HCT116 (cell line): ENCODE data around the gene TBC1D32. TPM values are rescaled to one million over a fixed set of nuclear protein-coding genes. Genes with fewer than 3 reads are reported as not detected.
"Not testable (repeated sequence)": the region's sequence is repeated elsewhere in the genome, so short reads cannot be mapped to it uniquely, and the experiment has no call there.

ENCODE experiments used
- ATAC-seq: fragments of 200-7000 bp; cut with Tn5 transposase; 2 replicates; pipeline ENCODE4 v1.9.1; 2020; ENCODE audit warnings: mild to moderate bottlenecking, moderate library complexity
- BruUV-seq: library from RNA; stranded (reverse); fragments of 400-500 nt; replicated peaks from 2 replicates; lab custom pipeline; 2021; lab: Mats Ljungman, UMichigan
- CTCF ChIA-PET: fragments of 300-600 bp; sonication (Branson Sonifier 250); formaldehyde crosslinking; loops from one replicate; lab custom pipeline; 2021; ENCODE audit warnings: antibody characterized with exemption; lab: Charles Lee
- POLR2A ChIA-PET: fragments of 300-600, 350-600 bp; sonication (Branson Sonifier 250); formaldehyde crosslinking; loops from one replicate; lab custom pipeline; 2021; ENCODE audit warnings: antibody characterized with exemption; lab: Charles Lee
- RAD21 ChIA-PET, 2 experiments: fragments of 300-600 bp; sonication (Branson Sonifier 250); formaldehyde crosslinking; loops; one replicate each; lab custom pipeline; 2023; ENCODE audit warnings: low total read pairs in 2 of 2; ENCODE audit not compliant: uncharacterized antibody in 2 of 2, unreplicated experiment in 2 of 2, low non-redundant PET in 1 of 2; lab: Charles Lee
- DNase-seq: peaks from one replicate; pipeline ENCODE4 v3.0.0-alpha.2; 2010; ENCODE audit warnings: low read depth, low spot score
- H2AFZ ChIP-seq: fragments of 200-600 bp; shearing (Covaris generic), sonication (generic); 2 replicates; pipeline ENCODE4 v1.6.1; 2017; ENCODE audit warnings: low read depth, mixed run types, mixed read lengths, antibody characterized with exemption, low read length; ENCODE audit not compliant: poor library complexity, severe bottlenecking
- H3K27ac ChIP-seq: 2 replicates; pipeline ENCODE4 v1.5.1; 2012; ENCODE audit warnings: low read depth, low read length
- H3K27me3 ChIP-seq: fragments of 200-600 bp; sonication (generic); 2 replicates; pipeline ENCODE4 v1.6.1; 2016; ENCODE audit warnings: mixed run types, low read length, mixed read lengths; ENCODE audit not compliant: insufficient read depth
- H3K36me3 ChIP-seq, 2 experiments: fragments of 200-500 bp in 1 of 2; fragments of 200-600 bp in 1 of 2; sonication (Bioruptor generic) in 1 of 2; sonication (generic) in 1 of 2; 2 replicates each; pipeline versions ENCODE4 v1.5.1 to v1.6.1; 2014 to 2016; ENCODE audit warnings: low read length in 2 of 2, inconsistent platforms in 1 of 2, mixed read lengths in 1 of 2, mixed run types in 1 of 2; ENCODE audit not compliant: insufficient read depth in 2 of 2, control insufficient read depth in 1 of 2
- H3K4me1 ChIP-seq, 2 experiments: fragments of 200-600 bp in 1 of 2; sonication (generic) in 1 of 2; 2 replicates each; pipeline versions ENCODE4 v1.5.1 to v1.6.1; 2012 to 2017; ENCODE audit warnings: low read length in 2 of 2, inconsistent platforms in 1 of 2, mild to moderate bottlenecking in 1 of 2, mixed read lengths in 1 of 2, mixed run types in 1 of 2, moderate library complexity in 1 of 2; ENCODE audit not compliant: insufficient read depth in 2 of 2, control insufficient read depth in 1 of 2
- H3K4me2 ChIP-seq: fragments of 200-600 bp; sonication (generic); 2 replicates; pipeline ENCODE4 v1.6.1; 2017; ENCODE audit warnings: mixed run types, low read length, mixed read lengths
- H3K4me3 ChIP-seq, 2 experiments: fragments of 200-600 bp in 1 of 2; sonication (generic) in 1 of 2; replicated peaks in 1 of 2; 2 replicates each; pipeline ENCODE4 v1.5.1; 2011 to 2016; ENCODE audit warnings: low read length in 2 of 2, control low read depth in 1 of 2, low read depth in 1 of 2, mild to moderate bottlenecking in 1 of 2, mixed read lengths in 1 of 2, mixed run types in 1 of 2
- H3K79me2 ChIP-seq: fragments of 200-600 bp; sonication (generic); 2 replicates; pipeline ENCODE4 v1.6.1; 2017; ENCODE audit warnings: mild to moderate bottlenecking, mixed run types, low read length, moderate library complexity, mixed read lengths; ENCODE audit not compliant: insufficient read depth
- H3K9ac ChIP-seq: fragments of 200-600 bp; sonication (generic); 2 replicates; pipeline ENCODE4 v1.6.1; 2016; ENCODE audit warnings: low read length, mixed read lengths
- H3K9me2 ChIP-seq: fragments of 200-600 bp; sonication (generic), shearing (Covaris generic); 2 replicates; pipeline ENCODE4 v1.6.1; 2017; ENCODE audit warnings: mixed run types, mild to moderate bottlenecking, moderate library complexity; ENCODE audit not compliant: insufficient read depth
- H3K9me3 ChIP-seq, 2 experiments: fragments of 200-500 bp in 1 of 2; fragments of 200-600 bp in 1 of 2; sonication (Bioruptor generic) in 1 of 2; sonication (generic) in 1 of 2; 2 replicates each; pipeline ENCODE4 v1.6.1; 2014 to 2017; ENCODE audit warnings: low read length in 2 of 2, mixed read lengths in 2 of 2, inconsistent platforms in 1 of 2, low read depth in 1 of 2, mild to moderate bottlenecking in 1 of 2, mixed run types in 1 of 2, moderate library complexity in 1 of 2; ENCODE audit not compliant: control insufficient read depth in 1 of 2, insufficient read depth in 1 of 2
- H4K20me1 ChIP-seq: fragments of 200-600 bp; sonication (generic), shearing (Covaris generic); 2 replicates; pipeline ENCODE4 v1.6.1; 2017; ENCODE audit warnings: mixed run types, mild to moderate bottlenecking, moderate library complexity; ENCODE audit not compliant: insufficient read depth
- CEBPB ChIP-seq: IDR thresholded peaks from 2 replicates; pipeline ENCODE4 v1.6.1; 2012; ENCODE audit warnings: low read depth
- EGR1 ChIP-seq: IDR thresholded peaks from 2 replicates; pipeline ENCODE4 v1.6.1; 2012; ENCODE audit warnings: low read depth
- ELF1 ChIP-seq: IDR thresholded peaks from 2 replicates; pipeline ENCODE4 v1.6.1; 2012; ENCODE audit warnings: low read depth, borderline replicate concordance
- EZH2phosphoT487 ChIP-seq: fragments of 200-600 bp; IDR thresholded peaks from 2 replicates; pipeline ENCODE4 v1.6.1; 2018; ENCODE audit warnings: antibody characterized with exemption, borderline replicate concordance
- FOSL1 ChIP-seq: IDR thresholded peaks from 2 replicates; pipeline ENCODE4 v1.6.1; 2012; ENCODE audit warnings: low read depth
- JUND ChIP-seq: IDR thresholded peaks from 2 replicates; pipeline ENCODE4 v1.6.1; 2012
- POLR2A ChIP-seq: IDR thresholded peaks from 2 replicates; pipeline ENCODE4 v1.7.0; 2011; ENCODE audit warnings: borderline replicate concordance; ENCODE audit not compliant: insufficient read depth, insufficient read length; ENCODE audit errors: extremely low read depth
- POLR2AphosphoS5 ChIP-seq: IDR thresholded peaks from 2 replicates; pipeline ENCODE4 v1.6.1; 2011; ENCODE audit warnings: mild to moderate bottlenecking, low read depth, low read length, moderate library complexity
- SIN3A ChIP-seq: IDR thresholded peaks from 2 replicates; pipeline ENCODE4 v1.6.1; 2012; ENCODE audit warnings: low read depth
- SP1 ChIP-seq: IDR thresholded peaks from 2 replicates; pipeline ENCODE4 v1.6.1; 2012; ENCODE audit warnings: low read depth
- SRF ChIP-seq: IDR thresholded peaks from 2 replicates; pipeline ENCODE4 v1.6.1; 2012; ENCODE audit warnings: low read depth
- TCF7L2 ChIP-seq: IDR thresholded peaks from 2 replicates; pipeline ENCODE4 v1.7.0; 2011; ENCODE audit warnings: borderline replicate concordance, inconsistent platforms; ENCODE audit not compliant: insufficient read depth, insufficient read length; ENCODE audit errors: extremely low read depth
- YY1 ChIP-seq: IDR thresholded peaks from 2 replicates; pipeline ENCODE4 v1.6.1; 2011; ENCODE audit warnings: low read length, low read depth, moderate library complexity, mild to moderate bottlenecking; ENCODE audit not compliant: insufficient replicate concordance; ENCODE audit errors: extremely low read depth
- ZFX ChIP-seq: fragments of 450-650 bp; IDR thresholded peaks from 2 replicates; pipeline ENCODE4 v1.6.1; 2017
- ZNF274 ChIP-seq: fragments of 200-500 bp; sonication (Bioruptor generic); IDR thresholded peaks from 2 replicates; pipeline ENCODE4 v1.6.1; 2014; ENCODE audit warnings: mild to moderate bottlenecking, low read depth, low read length, inconsistent platforms
- intact Hi-C: fragments of 100-400 bp; cut with micrococcal nuclease; formaldehyde crosslinking; loops from 2 replicates; pipeline ENCODE4 v1.10.0; 2022
- total RNA-seq: library from RNA; stranded (reverse); gene quantifications from one replicate; pipeline ENCODE4 v1.2.1, GENCODE V29; 2021; ENCODE audit not compliant: unreplicated experiment
- TF ChIP-seq, protein P1 (sequence below): IDR thresholded peaks from 2 replicates; pipeline ENCODE4 v1.6.1; 2012
- TF ChIP-seq, protein P2 (sequence below): IDR thresholded peaks from 2 replicates; pipeline ENCODE4 v1.6.1; 2012

TBC1D32 gene
- total RNA-seq, 1 experiment from 2014 or later: 13.8 TPM

DNA sequence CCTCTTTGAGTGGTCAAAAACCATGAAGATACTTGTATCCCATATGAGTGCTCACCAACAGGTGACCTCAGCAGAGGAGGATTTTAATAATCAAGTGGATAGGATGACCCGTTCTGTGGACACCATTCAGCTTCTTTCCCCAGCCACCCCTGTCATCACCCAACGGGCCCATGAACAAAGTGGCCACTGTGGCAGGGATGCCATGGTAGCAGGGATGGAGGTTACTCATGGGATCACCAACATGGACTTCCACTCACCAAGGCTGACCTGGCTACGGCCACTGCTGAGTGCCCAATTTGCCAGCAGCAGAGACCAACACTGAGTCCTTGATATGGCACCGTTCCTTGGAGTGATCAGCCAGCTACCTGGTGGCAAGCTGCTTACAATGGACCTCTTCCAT, 138.2 kb downstream of the TBC1D32 start:
- H3K4me3 ChIP-seq, H3K9me2 ChIP-seq, H2AFZ ChIP-seq, H4K20me1 ChIP-seq, H3K79me2 ChIP-seq, H3K27me3 ChIP-seq, H3K9ac ChIP-seq, CTCF ChIA-PET, BruUV-seq, POLR2A ChIA-PET, H3K27ac ChIP-seq, intact Hi-C loops, H3K36me3 ChIP-seq, H3K9me3 ChIP-seq, DNase-seq, ATAC-seq, RAD21 ChIA-PET, H3K4me2 ChIP-seq, H3K4me1 ChIP-seq: not testable (repeated sequence)

DNA sequence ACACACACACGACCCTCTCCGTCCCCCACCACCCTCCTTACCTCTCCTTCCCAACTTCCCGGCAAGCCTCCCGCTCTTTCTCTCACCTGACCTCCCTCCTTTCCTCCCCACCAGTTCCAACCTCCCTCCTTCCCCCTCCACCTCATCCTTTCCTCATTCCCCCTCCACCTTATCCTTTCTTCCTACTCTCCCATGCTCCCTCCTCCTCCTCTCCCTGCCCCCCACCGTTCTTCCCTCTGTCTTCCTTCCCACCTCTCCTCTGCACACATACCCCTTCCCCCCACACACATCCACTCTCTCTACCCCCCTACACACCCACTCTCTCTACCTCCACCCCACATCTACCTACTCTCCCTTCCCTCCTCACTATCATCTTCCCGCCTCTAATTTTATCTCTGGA, 144.2 kb downstream of the TBC1D32 start:
- intact Hi-C loops: no loop called here
- TF ChIP-seq ZFX (no peak), POLR2A (no peak), SRF (no peak), YY1 (no peak), SIN3A (no peak), TCF7L2 (no peak), ELF1 (no peak), EGR1 (no peak), SP1 (no peak), FOSL1 (no peak), JUND (no peak), ZNF274 (no peak), POLR2AphosphoS5 (no peak), EZH2phosphoT487 (no peak), CEBPB (no peak)
- TF ChIP-seq, protein P1, sequence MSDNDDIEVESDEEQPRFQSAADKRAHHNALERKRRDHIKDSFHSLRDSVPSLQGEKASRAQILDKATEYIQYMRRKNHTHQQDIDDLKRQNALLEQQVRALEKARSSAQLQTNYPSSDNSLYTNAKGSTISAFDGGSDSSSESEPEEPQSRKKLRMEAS: no peak
- TF ChIP-seq, protein P2, sequence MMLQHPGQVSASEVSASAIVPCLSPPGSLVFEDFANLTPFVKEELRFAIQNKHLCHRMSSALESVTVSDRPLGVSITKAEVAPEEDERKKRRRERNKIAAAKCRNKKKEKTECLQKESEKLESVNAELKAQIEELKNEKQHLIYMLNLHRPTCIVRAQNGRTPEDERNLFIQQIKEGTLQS: no peak
- Histone ChIP-seq H3K36me3 (no peaks in the 10 kb centered on the region), H3K9me2 (no peaks in the 10 kb centered on the region), H3K4me2 (no peak overlapping the region), H3K27ac (no peak overlapping the region), H3K27me3 (no peaks in the 10 kb centered on the region), H2AFZ (no peak overlapping the region), H4K20me1 (no peaks in the 10 kb centered on the region), H3K4me3 (no peak overlapping the region), H3K9me3 (no peaks in the 10 kb centered on the region), H3K79me2 (no peaks in the 10 kb centered on the region), H3K4me1 (no peaks in the 10 kb centered on the region), H3K9ac (no peak overlapping the region)
- RAD21 ChIA-PET: no interaction called here
- no TSS peak for BruUV-seq
- CTCF ChIA-PET: no interaction called here
- POLR2A ChIA-PET: no interaction called here
- DNase-seq: no peak
- ATAC-seq: no peak
